ENCODE data around the gene COL6A6. TPM values are rescaled to one million over a fixed set of nuclear protein-coding genes. Genes with fewer than 3 reads are reported as not detected.

Gene COL6A6
- total RNA-seq, 1 donor from 2014 or later, result not detected

GRCh38 chr3:130506031-130506430, 10.9 kb upstream of the COL6A6 start:
- H3K9me3 ChIP-seq, result no peaks in the 10 kb centered on the region
- no peak overlapping the region for H3K27ac ChIP-seq
- no peaks in the 10 kb centered on the region for H3K36me3 ChIP-seq
- TF ChIP-seq CTCF (IDR thresholded peaks at IDR 0.05), result no peak
- no peak for TF ChIP-seq POLR2A (IDR thresholded peaks at IDR 0.05)
- TF ChIP-seq POLR2AphosphoS5 (IDR thresholded peaks at IDR 0.05; ENCODE audit: insufficient read depth in 1 of 2, low read depth in 1 of 2), result no peak
- no peak for DNase-seq (ENCODE audit: extremely low spot score in 2 of 2)
- no peak overlapping the region for H3K4me3 ChIP-seq
- no peaks in the 10 kb centered on the region for H3K27me3 ChIP-seq
- intact Hi-C loops (cut with DNase I), result no loop called here
- H3K4me1 ChIP-seq, result no peaks in the 10 kb centered on the region

- no peak for TF ChIP-seq POLR2AphosphoS5 (IDR thresholded peaks at IDR 0.05; ENCODE audit: insufficient read depth in 1 of 2, low read depth in 1 of 2)
- TF ChIP-seq CTCF (IDR thresholded peaks at IDR 0.05), result no peak
- TF ChIP-seq POLR2A (IDR thresholded peaks at IDR 0.05), result no peak
- no peaks in the 10 kb centered on the region for H3K9me3 ChIP-seq
These were observed 9.2 kb upstream of the COL6A6 start for GRCh38 chr3:130507746-130508145.

DNA sequence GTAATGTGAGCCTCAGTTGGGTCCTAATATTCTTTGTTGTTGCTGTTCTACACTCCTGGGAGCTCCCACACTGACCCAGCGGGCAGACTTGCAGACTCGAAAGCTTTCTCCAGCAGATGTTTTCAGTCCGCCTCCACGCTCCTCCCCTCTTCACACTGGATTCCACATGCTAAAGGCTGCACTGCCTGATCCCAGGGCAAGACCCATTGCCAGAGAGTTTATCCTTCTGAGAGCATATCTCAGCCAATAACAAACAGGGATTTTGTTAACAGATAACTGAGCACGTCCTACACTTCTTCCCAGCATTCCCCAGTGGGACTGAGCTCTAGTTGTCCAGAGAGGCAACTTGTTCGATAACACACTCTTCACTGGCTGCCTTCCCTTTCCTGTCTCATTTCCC, 8.0 kb upstream of the COL6A6 start:
- Histone ChIP-seq H3K27ac (no peak overlapping the region), H3K36me3 (no peaks in the 10 kb centered on the region), H3K9me3 (no peaks in the 10 kb centered on the region), H3K4me3 (no peak overlapping the region), H3K27me3 (no peaks in the 10 kb centered on the region), H3K4me1 (no peaks in the 10 kb centered on the region)
- TF ChIP-seq POLR2AphosphoS5 (IDR thresholded peaks at IDR 0.05; ENCODE audit: insufficient read depth in 1 of 2, low read depth in 1 of 2) (no peak), CTCF (IDR thresholded peaks at IDR 0.05) (no peak), POLR2A (IDR thresholded peaks at IDR 0.05) (no peak)
- intact Hi-C loops (cut with DNase I), result no loop called here
- DNase-seq (ENCODE audit: extremely low spot score in 2 of 2), result no peak

More at GRCh38 chr3:130507746-130508145, 9.2 kb upstream of the COL6A6 start:
- Histone ChIP-seq H3K27ac (no peak overlapping the region), H3K4me3 (no peak overlapping the region), H3K27me3 (no peaks in the 10 kb centered on the region), H3K36me3 (no peaks in the 10 kb centered on the region), H3K4me1 (no peaks in the 10 kb centered on the region)
- intact Hi-C loops (cut with DNase I), result no loop called here
- no peak for DNase-seq (ENCODE audit: extremely low spot score in 2 of 2)

DNA sequence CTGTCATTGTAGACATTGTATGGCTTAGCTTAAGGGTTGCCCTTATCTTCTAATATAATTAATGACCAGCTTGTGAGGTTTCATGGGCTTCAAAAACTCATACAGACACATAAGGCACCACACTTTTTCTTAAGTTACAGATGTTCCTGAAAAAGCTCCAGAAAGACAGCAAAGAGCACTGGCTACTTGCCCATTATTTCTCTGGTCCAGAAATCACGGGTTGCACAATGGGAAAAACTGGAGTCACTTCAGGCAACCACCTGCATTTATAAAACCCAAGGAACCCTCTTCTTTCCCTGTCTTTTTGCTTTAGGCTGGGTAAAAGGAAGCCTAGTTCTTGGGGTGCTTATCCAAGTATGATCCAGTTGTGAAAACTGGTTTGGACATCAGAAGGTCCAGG, 2.3 kb upstream of the COL6A6 start:
- Histone ChIP-seq H3K4me1 (peaks cover 8% of the 10 kb centered on the region), H3K9me3 (no peaks in the 10 kb centered on the region), H3K27ac (no peak overlapping the region), H3K4me3 (no peak overlapping the region), H3K27me3 (no peaks in the 10 kb centered on the region), H3K36me3 (no peaks in the 10 kb centered on the region)
- TF ChIP-seq CTCF (IDR thresholded peaks at IDR 0.05), result no peak
- DNase-seq (ENCODE audit: extremely low spot score in 2 of 2), result no peak
- intact Hi-C loops (cut with DNase I), result no loop called here

- no peak overlapping the region for H3K4me3 ChIP-seq
- H3K27ac ChIP-seq, result no peak overlapping the region
- no peaks in the 10 kb centered on the region for H3K9me3 ChIP-seq
- peaks cover 8% of the 10 kb centered on the region for H3K4me1 ChIP-seq
- H3K27me3 ChIP-seq, result no peaks in the 10 kb centered on the region
- intact Hi-C loops (cut with DNase I), result no loop called here
- no peaks in the 10 kb centered on the region for H3K36me3 ChIP-seq
- no peak for DNase-seq (ENCODE audit: extremely low spot score in 2 of 2)
- no peak for TF ChIP-seq POLR2AphosphoS5 (IDR thresholded peaks at IDR 0.05; ENCODE audit: insufficient read depth in 1 of 2, low read depth in 1 of 2)
- TF ChIP-seq CTCF (IDR thresholded peaks at IDR 0.05), result no peak
- no peak for TF ChIP-seq POLR2A (IDR thresholded peaks at IDR 0.05)
These were observed 1.2 kb upstream of the COL6A6 start for GRCh38 chr3:130515755-130516154.
